SU-DHL-6 (cell line): ENCODE measurements around the gene OOSP4A.

Experiments used
- CTCF ChIP-seq: fragments of 200-600 bp; sonication (generic); IDR thresholded peaks from one replicate; pipeline ENCODE4 v1.5.1; 2017; ENCODE audit warnings: antibody characterized with exemption, mild to moderate bottlenecking, low read length, moderate library complexity; ENCODE audit not compliant: insufficient read depth, poor library complexity, severe bottlenecking
- EZH2phosphoT487 ChIP-seq: fragments of 200-600 bp; sonication (generic), shearing (Covaris generic); conservative IDR thresholded peaks from 2 replicates; pipeline ENCODE4 v1.6.1; 2018; ENCODE audit warnings: mild to moderate bottlenecking, antibody characterized with exemption, low read length, moderate library complexity, mixed read lengths

DNA sequence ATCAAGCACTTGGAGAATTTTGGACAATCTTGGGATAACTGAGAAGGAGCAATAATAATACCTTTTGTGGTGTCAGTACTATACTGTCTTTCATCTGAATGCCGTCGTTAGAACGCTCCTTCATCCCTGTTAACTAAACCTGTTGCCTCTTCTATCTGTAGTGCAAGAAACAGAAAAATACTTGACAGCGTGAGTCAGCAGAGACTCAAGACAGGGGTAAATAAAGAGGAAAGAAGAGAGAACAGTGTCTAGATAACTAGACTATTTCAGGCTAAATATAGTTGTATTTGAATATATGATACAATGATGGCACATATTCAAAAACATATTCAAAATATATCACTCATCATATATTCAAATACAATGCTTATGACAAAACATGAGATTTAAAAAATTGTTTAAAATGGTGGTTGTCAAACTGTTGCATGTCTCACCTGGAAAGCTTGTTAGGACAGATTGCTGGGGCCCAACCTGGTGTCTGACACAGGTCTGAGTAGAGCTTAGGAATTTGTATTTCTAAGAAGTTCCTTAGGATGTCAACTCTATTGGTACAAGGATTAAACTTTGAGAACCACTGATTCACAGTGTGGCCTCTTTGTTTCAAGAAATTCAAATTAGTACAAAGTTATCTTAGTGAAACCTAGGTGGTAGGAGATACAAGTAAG lies 17.4 kb downstream of the OOSP4A start:
- TF ChIP-seq EZH2phosphoT487 (no peak), CTCF (no peak)
